GM21515 (cell line): ENCODE data around the gene WASF1.
"Not testable (repeated sequence)": the region's sequence is repeated elsewhere in the genome, so short reads cannot be mapped to it uniquely, and the experiment has no call there.

ENCODE experiments used
- ATAC-seq: cut with Tn5 transposase; IDR thresholded peaks from one replicate; pipeline ENCODE4 v1.9.1; 2021; ENCODE audit not compliant: unreplicated experiment

The WASF1 gene

GRCh38 chr6:110095101-110095500 lies 84.4 kb downstream of the WASF1 start:
- ATAC-seq: no peak

DNA sequence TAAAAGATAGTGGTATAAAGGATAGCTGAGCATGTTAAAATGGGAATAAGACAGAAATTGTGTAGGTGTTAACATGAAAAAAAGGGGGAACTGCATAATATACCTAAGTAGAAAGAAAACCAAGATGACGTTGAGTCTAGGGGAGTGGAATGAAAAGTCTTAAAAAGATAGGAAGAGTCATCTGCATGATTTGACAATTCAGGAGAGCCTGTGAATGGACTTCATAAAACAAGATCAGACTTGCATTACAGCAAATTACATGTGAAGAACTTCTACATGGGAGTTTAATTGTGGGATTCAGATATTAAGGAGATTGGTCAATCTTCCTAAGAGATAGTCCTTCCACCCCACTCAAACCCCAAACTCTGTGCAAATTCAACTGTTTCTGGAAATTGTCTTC lies 85.5 kb downstream of the WASF1 start:
- ATAC-seq: no peak

DNA sequence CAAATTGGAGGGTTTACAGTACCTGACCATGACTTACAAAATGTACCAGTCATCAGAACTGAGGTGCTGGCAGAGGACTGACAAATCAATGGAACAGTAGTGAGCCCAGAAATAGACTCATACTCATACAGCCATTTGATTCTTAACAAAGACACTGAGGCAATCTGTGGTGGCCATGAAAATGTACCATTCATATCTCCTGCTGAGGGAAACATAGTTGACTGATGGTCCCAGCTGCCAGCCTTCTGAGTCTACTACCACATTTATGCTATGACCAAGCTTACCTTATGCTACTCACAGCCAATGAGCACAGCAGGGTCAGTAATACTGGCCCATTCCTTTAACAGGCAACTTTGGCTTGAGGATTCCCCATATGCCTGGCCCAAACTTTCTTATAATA lies 88.6 kb downstream of the WASF1 start:
- ATAC-seq: no peak

- no peak for ATAC-seq
Observed at GRCh38 chr6:110089323-110089722, 90.1 kb downstream of the WASF1 start.

- no peak for ATAC-seq
Observed at GRCh38 chr6:110085285-110085684, 94.2 kb downstream of the WASF1 start.

- no peak for ATAC-seq
Observed at GRCh38 chr6:110083875-110084585, 95.4 kb downstream of the WASF1 start.

GRCh38 chr6:110075406-110075805 lies 104.1 kb downstream of the WASF1 start:
- ATAC-seq: no peak

DNA sequence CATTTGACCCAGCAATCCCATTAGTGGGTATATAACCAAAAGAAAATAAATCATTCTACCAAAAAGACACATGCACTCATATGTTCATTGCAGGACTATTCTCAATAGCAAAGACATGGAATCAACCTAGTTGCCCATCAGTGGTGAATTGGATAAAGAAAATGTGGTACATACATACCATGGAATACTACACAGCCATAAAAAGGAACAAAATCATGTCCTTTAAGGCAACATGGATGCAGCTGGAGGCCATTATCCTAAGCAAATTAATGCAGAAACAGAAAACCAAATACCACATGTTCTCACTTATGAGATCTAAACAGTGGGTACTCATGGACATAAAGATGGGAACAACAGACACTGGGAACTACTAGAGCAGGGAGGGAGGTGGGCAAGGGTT lies 106.0 kb downstream of the WASF1 start:
- not testable (repeated sequence) for ATAC-seq

DNA sequence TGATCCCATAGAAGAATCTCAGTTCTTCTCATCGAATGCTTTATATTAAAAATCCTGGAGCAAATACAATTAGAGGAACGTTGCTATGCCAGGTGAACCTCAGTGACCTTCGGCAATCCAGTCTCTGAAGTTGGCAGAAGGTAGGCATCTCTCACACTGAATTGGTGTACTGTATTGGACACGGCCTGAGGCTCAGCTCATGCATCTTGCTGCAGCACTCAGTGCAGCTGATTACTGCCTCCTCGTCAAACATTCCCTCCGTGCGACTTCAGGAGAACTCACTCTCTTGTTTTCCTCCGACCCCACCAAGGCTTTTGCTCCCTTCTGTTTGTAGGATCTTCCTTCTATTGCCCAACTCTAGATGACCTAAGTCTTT lies 110.9 kb downstream of the WASF1 start:
- no peak for ATAC-seq

DNA sequence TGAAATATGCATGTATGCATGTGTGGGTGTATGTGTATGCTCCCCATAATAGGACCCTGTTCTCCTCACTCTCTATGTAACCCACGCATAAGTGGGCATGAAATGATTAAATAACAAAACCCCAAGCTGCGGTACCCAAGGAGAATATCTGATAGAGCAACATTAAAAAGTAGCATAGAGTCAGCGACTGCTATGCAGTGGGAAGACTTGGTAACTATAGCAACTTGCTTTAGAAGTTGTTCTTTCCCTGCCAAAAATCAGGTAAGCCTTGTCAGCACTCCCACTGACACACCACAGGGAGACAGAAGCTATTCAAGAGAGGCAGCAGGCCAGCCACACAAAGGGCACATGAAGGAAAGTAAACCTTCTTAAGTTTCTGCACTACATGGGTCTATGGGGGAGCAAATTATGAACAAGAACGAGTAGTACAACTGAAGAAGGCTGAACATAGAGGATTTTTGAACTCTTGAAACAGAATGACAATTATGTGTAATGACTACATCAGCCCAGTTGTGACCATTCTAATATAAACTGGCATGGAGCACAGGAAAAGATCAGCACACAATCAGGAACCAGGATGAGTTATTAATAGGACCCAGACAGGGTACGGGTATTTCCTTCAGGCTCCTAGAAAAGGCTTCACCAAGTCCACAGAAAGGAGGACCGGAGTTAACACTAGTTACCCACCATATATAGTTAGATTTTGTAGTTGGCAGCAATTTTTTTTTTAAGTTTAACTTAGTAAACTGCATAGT lies 111.5 kb downstream of the WASF1 start:
- ATAC-seq: no peak

DNA sequence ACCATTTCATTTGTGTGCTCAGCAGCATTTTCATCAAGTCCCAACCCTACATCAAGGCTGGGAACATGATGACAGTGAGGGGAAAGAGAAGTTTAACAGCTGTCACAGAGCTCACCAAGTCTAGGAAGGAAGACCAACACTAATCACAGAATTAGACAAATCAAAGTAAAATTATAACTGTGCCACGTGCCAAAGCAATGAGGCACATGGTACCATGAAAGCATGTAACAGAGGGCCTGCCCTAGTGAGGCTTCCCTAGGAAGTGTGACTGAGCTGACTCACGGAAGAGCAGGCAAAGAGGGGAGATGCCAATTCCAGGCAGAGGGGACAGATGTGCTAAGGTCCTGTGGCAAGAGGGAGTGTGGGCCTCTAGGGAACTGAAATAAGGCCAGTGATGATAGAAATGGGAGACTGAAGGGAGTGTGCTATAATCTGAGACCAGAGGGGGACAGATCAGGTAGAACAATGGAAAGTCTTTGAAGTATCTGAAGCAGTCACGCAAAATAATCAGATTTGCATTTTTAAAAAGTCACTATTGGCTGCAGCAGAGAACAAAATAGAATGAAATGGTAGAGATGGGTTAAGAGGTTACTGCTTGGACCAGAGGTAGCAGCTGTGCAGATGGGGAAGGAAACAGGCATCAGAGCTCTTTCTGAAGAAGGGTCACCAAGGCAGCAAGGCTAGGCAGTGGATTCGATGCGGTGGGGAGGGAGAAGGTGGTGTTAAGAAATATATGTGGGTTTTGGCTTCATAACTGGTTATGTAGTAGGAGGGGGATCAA lies 114.5 kb downstream of the WASF1 start:
- ATAC-seq: no peak

DNA sequence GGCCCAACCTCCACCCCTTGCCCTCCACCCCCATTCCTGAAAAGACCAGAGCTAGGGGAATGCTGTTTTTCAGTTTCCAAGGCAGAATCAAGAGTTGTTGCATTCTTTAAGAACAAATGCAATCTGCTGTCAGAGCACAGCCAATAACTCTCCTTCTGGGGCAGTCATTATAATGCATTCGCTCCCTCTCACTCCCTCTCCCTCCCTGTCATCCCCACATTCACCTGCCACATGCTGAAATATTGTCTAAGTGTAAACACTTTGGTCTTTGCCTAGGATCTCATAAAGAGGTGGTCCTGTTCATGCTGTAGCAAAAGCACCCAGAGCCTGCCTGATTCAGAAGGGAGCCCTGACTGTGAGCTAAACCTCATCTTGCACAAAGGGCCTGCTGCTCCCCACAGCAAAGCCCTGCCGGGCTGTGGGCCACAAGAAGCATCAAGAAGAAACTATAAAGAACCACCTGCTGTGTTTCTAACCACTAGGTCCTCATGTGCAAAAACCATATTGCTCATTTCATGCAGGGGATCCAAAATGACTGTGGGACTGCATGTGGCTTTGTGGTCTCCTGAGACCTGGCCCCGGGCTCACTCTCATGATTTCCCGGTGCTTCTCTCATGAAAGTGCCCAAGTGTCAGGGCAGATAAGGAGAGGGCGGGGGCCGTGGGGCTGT lies 115.7 kb downstream of the WASF1 start:
- peak; percentile 65 for ATAC-seq

- ATAC-seq: no peak
Observed at GRCh38 chr6:110055387-110055735, 124.1 kb downstream of the WASF1 start.

GRCh38 chr6:110054664-110055386 lies 124.6 kb downstream of the WASF1 start:
- ATAC-seq: no peak

DNA sequence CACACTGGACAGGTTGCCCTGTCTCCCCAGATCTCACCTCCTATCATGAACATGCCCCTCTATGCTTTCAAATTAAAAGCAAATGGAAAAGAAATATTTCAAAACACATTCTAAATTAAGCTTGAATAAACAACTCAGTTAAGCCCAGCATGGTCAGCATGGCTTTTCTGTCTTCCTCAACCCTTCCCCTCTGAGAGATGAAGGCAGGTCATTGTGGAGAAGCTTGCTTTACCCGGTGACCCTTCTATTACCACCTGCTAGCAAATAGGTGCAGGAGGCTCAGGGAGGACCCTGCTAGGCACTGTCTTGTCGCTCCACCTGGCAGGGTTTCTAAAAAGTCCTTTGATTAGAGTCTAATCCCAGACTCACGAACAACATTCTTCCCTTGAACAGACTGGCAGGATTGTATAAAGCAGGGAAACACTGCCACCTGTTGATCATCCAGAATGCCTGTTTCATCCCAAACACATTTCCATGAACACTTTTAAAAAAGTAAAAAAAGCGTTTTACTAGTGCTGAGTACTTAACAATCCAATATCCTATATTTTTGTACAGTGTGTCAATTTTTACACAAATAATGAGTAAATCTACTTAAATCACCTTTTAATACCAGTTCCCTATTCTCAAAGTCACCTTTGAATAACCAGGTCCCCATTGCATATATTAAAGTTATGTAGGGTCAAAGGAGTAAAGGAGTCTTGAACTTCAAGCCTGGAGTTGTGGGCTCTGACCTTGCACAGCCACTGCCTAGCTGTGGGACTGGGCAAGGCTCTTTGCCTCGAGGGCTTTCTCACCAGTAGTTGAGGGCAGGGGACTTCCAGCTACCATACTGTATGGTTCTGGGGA lies 125.9 kb downstream of the WASF1 start:
- no peak for ATAC-seq

DNA sequence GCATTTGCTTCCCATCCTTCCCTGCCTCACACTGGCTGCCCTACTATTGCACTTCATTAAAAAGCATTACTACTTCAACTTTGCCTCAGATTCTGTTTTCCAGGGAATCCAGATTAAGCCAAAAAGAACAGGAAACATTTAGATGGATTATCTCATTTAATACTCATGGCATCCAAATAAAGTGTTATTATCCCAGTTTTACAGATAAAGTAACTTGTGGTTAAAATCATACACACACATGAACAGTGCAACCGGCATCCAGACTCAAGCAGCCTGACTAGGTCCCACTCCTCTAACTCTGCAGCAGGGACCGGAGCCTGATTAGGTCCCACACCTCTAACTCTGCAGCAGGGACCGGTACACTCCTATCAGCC lies 129.0 kb downstream of the WASF1 start:
- no peak for ATAC-seq
